ENCODE measurements around the gene EID1.

Gene EID1

GRCh38 chr15:48914717-48915116 lies 36.8 kb downstream of the EID1 start:
- DNase-seq = no peak

GRCh38 chr15:48915861-48916260 lies 37.9 kb downstream of the EID1 start:
- no peak for DNase-seq

GRCh38 chr15:48916721-48917120 lies 38.8 kb downstream of the EID1 start:
- no peak for DNase-seq

GRCh38 chr15:48922046-48922445 lies 44.1 kb downstream of the EID1 start:
- DNase-seq = no peak

- DNase-seq = no peak
Measured at GRCh38 chr15:48924528-48925393, 46.8 kb downstream of the EID1 start.

GRCh38 chr15:48925714-48926223 lies 47.8 kb downstream of the EID1 start:
- DNase-seq = no peak

GRCh38 chr15:48928877-48929538 lies 51.1 kb downstream of the EID1 start:
- DNase-seq = no peak

GRCh38 chr15:48929661-48930060 lies 51.7 kb downstream of the EID1 start:
- DNase-seq = no peak

All from NCI-H774 (cell line).